Renal cortical epithelial cell (primary cell): ENCODE measurements around the gene VAPA. TPM values are rescaled to one million over a fixed set of nuclear protein-coding genes. Genes with fewer than 3 reads are reported as not detected.
A peak's percentile ranks its signal among the peaks of the same experiment; 100 is the strongest.

Source experiments
- DNase-seq: peaks from one replicate; pipeline ENCODE4 v3.0.0-alpha.2; 2011; ENCODE audit warnings: low read depth
- total RNA-seq: library from RNA; depleted of rRNA; stranded (reverse); fragments of >200 nt; gene quantifications from 2 replicates; pipeline ENCODE4 v1.2.3, GENCODE V29; 2014

Gene VAPA
- total RNA-seq, 1 donor from 2014 or later: 403 TPM

DNA sequence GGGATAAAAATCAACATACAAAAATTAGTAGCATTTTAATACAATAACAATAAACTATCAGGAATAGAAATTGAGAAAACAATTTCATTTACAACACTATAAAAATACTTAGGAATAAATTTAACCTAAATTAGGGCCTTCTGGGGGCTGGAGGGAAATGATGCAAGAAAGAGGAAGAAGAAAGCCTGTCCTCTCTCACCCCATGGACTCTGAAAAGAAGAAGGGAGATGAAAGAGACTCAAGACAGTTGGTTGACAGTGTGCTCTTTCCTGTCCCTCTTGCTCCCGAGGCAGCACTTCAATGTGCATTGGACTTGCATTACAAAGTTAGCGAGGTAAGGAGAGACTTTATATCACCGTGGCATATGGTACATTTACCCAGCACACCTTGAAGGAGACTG, 88.5 kb downstream of the VAPA start:
- DNase-seq: no peak

DNA sequence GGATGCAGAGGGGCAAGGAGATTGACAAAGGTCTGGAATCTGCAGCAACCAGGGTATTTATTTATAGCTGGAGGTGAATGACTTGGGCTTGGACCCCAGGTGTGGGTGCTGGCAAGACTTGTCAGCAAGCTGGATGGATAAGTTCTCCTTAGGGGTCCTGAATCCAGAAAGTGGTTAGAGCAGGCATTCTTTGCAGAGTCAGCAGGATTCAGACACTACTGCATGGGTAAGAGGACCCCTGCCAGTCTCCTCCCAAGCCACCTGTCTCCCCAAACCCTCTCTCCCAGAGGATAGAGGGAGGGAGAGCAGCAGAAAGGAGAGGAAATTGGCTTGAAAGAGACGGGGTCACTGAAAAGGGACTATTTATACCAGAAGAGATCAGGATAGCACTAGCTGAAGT, 89.5 kb downstream of the VAPA start:
- DNase-seq: no peak

DNA sequence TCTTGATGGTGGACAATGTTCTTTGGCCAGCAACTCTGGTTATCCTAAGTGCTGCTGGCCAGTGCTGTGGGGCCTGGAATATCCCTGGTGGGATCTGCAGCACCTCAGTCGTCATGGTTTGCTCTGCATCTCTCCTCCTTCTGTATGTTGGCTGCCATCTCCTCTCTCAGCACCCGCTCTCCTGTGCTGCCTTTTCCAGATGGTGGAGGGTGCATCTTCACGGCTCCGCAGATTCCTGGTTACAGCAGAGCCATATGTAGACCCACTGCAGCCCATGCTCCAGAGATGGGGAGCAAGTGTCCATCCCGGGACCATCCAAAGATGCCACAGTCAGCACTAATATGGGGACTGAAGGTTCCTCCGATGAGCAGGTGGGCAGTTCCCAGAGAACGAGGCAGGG, 90.0 kb downstream of the VAPA start:
- DNase-seq: no peak

DNA sequence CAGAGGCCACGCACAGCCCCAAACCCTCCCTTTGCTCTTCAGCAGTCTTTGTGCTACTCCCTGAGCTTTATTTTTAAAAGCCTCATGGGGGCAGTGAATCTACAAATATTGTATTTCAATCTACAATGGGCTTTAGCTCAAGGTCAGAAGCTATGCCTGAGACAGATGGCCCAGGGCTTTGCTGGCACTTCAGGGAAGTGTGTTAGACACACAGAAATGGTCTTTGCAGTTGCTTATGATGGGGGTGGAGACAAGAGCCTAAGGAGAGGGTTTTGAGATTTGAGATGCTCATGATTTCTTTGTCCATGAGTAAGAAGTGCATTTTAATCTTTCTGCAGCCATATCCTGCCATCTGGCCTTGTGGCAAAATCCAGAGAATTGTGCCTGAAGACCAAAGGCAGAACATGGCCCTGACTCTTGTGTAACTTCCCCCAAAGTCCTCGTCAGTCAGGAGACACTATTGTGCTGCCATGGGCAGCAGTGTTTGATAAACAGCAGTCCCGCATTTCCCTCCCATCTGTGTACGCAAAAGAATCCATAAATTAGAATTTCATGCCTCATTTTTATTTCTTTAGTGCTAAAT, 92.6 kb downstream of the VAPA start:
- peak; percentile 36 for DNase-seq

DNA sequence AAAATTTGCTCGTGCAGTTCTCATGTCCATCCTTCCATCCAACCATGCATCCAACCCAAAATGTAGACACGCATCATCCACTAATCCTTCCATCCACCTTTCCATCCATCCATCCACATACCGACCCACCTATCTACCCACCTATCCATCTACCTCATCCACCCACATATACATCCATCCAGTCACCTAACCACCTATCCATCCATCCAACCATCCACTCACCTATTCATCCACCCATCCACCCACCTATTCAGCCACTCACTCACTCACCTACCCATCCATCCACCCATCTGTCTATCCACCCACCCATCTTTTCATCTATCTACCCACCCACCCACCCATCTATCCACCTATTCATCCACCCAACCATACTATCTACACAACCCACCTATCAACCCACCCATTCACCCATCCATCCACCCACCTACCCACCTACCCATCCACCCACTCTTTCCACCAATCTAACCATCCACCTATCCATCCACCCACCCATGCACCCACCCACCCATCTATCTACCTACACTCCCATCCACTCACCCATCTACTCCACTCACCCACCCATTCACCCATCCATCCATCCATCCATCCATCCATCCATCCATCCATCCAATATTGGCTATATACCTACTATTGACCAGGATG, 94.3 kb downstream of the VAPA start:
- DNase-seq: no peak

Other genes starting within 250 kb of the VAPA start
- gene RAB31, start 205.7 kb upstream of the VAPA start, total RNA-seq: 22.6 and 28.1 TPM in 2 replicates
- gene TXNDC2, start 28.0 kb upstream of the VAPA start, total RNA-seq: not detected in 2 replicates